Measurements from ENCODE around the gene THAP12.
A peak's percentile ranks its signal among the peaks of the same experiment; 100 is the strongest.
"Not testable (repeated sequence)": the region's sequence is repeated elsewhere in the genome, so short reads cannot be mapped to it uniquely, and the experiment has no call there.

THAP12 gene

DNA sequence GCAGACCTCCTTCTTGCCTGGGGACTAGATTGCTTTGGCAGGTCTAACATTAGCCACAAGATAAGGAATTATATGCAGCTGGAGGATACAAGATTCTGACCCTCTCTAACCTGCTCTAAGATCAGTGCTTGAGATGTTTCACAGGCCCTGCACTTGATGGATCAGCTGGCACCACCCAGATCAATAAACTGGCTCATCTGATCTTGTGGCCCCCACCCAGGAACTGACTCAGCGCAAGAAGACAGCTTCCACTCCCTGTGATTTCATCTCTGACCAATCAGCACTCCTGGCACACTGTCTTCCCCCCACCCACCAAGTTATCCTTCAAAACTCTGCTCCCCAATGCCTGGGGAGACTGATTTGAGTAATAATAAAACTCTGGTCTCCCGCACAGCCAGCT, 57.6 kb downstream of the THAP12 start:
- not testable (repeated sequence) for DNase-seq

DNA sequence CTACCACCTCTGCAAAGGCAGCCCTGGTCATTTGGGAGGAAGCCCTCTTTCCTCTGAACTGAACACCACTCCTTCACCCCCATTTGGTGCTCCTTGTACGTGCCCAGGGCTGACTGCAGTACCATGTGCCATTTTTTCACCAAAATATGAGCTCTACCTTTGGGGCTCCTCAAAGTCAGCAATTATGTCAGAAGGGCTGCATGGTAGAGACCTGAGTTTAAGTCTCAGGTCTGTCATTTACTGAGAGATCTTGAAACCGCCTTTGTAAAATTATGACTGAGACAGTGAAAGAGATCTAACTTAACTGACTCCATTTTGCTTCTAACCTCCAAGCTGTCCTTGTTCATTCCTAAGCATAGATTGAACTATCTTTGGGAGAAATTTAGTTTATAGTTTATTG, 58.0 kb downstream of the THAP12 start:
- DNase-seq: no peak

DNA sequence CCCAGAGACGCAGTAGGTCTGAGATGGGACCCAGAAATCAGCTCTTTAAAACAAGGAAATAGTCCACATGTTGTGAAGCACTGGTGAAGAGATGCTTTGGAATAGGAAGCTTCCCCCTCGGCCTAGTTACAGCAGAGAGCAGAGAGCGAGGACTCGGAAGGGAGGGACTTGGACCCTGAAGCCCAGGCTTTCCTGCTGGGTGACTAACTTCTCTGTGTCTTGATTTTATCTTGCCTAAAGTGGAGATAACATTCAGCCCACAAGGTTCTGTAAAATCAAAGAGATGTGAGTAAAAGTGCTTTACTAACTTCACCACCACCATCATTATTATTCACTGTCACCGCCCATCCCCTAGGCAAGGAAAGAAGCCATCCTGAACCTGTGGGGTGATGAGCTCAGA, 58.4 kb downstream of the THAP12 start:
- no peak for DNase-seq

DNA sequence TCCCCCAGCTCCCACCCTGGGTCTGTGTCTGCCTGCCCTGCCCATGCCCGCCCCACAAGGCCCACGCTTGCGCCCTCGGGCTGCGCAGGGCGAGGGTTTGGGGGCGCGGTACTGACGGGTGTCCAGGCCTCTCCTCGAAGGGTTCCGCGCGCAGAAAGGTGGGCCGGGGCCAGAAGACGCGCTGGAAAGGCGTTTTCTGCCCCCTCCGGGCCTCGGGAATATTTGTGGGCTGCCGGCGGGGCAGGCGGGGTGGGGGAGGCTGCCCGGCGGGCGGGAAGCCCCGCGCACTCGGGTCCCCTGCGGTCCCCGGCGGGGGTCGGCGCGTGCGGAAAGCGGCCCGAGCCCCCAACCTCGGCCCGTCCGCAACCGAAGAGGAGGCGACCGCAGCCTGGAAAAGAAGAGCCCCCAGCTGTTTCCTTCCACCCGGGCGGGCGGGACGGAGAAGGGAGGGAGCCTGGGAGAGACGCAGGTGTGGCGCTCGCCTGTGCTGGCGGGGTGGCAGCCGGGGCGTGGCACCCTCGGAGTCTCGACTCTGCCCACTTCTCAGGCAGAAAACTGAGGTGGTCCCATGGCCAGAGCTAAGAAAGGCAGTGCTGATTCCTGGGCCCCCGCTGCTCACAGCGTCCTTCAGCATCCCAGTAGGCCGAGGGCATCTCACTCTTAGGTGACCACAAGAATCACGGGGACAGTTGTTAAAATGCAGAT, 59.0 kb downstream of the THAP12 start:
- DNase-seq: no peak

DNA sequence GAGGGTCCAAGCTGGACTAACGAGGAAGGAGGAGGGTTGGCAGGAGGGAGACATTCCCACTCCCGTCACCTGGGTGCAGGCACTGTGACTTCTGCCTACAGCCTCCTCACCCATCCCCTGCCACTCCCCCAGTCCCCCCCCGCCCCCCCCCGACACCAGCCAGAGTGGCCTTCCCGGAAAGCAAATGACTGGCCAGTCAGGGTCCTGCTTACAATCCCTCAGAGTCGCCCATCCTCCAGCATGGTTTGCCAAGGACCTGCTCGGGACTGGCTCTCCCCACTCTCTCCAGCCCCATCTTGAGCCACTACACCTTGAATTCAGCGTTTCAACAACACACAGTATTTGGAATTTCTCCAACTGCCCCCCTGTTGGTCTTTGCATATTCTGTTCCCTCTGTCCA, 59.6 kb downstream of the THAP12 start:
- DNase-seq: no peak

DNA sequence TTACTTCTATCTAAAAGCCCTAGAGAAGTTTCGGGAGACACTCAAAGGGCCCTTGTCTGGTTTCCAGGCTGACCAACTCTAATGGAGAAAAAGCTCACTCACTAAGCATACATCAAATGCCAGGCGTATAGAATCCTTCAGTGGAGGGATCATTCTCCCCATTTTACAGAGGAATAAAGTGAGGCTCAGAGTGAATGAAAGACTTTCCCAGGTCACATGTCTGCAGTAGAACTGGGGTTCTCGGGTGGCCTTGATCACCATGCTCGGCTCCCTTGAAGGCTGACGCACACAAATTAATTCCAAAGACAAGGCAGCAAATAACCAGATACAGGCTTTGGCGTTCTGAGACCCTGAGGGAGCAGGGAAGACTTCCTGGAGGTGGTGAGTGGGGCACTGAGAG, 60.0 kb downstream of the THAP12 start:
- no peak for DNase-seq

DNA sequence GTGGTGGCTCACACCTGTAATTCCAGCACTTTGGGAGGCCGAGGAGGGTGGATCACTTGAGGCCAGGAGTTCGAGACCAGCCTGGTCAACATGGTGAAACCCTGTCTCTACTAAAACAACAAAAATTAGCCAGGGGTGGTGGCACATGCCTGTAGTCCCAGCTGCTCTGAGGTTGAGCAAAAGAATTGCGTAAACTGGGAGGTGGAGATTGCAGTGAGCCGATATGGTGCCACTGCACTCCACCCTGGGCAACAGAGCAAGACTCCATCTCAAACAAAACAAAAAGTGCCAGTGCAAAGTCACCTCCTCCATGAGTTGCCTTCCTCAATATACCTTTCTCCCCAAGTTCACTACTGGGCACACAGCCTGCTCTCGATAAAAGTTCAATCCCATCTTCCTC, 61.1 kb downstream of the THAP12 start:
- not testable (repeated sequence) for DNase-seq

DNA sequence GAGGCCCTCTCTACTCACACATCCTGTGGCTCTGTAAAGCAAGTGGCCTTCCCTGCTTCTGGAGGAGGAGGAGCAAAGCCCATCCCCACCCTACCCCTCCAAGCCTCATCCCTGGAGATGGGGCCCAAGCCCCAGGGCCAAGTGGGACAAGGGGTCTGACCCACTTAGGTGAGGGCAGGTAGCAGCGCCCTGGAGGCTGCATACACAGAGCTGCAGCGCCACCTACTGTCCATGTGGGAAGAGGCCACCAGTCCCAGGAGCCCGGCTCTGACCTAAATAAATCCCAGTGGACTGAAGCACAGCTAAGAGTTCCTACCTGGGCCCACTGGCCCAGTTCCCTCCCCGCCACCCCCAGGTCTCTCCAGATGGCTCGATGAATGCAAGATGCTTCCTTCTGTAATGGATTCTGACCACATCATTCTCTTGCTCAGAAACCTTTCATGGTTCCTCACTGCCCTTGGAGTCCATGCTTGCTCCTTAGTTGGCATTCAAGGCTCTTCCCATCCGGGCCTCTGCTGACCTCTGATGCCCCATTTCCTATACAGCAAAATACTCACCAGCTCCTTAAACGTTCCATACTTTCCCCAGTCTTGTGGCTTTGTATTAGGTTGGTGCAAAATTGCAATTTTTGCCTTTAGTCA, 62.1 kb downstream of the THAP12 start:
- peak; percentile 90 for DNase-seq

DNA sequence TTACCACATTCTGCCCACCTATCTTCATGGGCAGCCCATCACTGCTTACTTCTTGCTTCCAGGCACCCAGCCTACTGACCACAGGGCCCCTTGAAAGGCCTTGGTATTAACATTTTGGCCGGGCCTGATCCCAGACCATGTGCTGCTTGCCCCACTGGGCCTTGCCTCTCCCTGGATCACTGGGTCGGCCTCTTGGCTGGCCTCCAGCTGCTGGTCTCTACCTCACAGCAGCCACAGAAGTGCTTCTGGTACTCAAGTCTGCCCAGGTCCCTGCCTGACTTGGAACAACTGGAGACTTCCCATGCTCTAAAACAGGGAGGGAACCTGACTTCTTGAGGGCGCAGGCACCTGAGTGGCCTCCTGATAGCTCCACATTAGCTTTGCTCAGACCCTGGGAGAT, 63.6 kb downstream of the THAP12 start:
- no peak for DNase-seq

DNA sequence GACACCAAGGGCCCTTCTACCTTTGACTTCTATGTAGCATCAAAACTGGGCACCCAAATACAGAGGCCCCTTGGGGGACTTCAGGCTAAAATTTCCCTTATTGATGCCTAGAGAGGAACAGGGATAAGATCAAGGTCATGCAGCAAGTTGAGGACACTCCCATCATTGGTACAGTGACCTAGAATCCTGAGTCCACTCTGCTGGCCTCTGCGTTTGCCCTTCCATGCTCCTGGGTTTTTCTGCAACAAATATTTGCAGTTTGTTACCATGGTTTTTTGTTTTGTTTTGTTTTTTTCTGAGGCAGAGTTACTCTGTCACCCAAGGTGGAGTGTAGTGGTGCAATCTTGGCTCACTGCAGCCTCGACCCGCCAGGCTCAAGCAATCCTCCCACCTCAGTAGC, 64.2 kb downstream of the THAP12 start:
- DNase-seq: no peak

DNA sequence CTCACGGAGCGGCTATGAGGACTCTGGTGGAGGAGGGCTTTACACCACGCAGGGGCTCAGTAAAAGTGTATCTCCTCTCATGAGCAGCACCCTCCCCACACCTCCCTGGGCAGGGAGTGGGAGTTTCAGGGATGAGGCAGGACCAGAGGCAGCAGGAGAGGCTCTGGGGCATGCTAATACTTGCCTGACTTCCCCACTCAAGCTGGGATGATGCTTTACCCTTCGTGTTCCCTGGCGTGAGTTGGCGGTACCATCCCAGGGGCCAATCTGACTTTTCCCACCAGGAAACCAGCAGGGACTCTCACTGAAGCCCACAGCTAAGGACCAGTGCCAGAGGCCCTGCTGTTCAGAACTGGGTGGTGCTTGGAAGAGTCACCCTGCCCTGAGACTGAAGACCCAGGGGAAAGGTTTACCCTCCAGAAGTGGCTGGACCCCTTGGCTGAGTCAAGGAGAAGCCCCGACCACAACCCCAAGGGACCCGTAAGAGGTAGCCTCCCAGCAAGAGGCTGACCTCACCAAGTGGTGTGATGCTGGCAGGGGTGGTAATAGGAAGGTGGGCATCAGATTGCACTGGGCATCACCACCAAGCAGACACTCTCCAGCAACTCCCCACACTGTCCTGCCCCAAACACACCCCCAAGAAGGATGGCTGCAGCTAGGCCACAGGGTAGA, 65.6 kb downstream of the THAP12 start:
- no peak for DNase-seq

DNA sequence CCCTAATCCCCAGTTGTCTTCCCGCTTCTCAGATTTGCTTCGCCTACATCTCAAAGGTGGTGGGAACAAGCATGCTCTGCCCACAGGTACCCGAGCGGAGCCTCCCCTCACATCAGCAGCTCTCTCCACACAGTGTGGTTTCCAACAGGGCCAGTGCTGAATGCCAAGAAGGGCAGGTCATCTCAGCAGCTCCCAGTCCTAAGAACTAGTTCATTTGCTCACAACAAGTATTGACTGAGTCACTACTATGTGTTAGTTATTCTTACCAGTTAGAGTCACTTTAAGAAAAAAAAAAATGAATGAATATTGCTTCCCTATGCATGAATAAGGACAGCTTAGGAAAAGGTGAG, 66.2 kb downstream of the THAP12 start:
- DNase-seq: no peak

DNA sequence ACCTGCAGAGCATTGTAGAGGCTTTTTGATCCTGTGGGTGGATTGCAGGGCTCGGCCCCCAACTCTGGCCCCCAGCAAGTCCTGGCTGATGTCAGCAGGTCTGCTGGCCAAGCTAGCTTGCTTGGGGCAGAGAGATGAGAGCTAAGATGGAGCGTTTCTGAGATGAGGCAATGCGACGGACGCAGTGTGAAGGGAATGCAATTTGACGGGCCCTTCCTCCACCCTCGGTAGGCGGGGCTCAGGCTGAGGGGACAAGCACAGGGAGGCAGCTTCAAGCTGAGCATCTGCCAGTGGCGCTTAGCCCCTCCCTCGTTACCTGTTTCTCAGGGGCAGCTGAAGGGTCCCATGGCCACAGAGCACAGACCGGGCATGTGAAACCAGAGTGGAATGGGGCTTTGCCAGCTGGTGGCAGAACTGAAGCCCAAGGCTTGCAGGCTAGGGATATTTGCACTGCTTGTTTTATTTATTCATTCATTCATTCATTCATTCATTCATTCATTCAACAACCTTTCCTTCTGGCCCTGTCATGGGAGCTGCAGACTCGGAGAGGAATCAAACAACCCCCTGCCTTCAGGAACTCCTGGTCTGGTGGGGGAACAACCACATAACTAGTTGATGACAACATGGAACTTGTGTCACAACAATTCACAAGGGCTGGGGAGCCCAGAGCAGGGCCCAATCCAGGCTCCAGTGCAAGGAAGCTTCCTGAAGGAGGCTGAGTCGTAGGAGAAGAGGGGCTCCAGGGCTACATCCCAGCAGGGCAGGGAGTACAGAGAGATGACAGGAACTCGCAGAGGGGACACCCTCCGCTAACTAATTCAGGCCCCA, 66.8 kb downstream of the THAP12 start:
- DNase-seq: no peak

DNA sequence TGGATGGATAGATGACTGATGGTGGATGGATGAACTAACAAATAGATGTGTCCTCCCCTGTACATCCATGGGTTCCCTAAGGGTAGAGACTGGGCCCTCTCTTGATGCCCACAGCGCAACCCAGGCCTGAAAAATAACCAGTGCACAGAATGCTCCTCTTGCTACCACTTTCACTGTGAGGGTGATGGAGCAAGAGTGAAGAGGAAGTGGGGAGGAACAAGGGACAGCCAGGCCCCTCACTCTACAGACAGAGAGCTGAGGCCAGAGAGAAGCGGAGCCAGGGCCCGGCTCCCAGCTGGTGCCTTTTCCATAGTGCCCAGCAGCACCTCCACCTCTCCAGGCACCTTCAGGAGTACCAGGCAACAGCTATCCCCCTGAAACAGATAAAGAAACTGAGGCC, 67.7 kb downstream of the THAP12 start:
- no peak for DNase-seq

DNA sequence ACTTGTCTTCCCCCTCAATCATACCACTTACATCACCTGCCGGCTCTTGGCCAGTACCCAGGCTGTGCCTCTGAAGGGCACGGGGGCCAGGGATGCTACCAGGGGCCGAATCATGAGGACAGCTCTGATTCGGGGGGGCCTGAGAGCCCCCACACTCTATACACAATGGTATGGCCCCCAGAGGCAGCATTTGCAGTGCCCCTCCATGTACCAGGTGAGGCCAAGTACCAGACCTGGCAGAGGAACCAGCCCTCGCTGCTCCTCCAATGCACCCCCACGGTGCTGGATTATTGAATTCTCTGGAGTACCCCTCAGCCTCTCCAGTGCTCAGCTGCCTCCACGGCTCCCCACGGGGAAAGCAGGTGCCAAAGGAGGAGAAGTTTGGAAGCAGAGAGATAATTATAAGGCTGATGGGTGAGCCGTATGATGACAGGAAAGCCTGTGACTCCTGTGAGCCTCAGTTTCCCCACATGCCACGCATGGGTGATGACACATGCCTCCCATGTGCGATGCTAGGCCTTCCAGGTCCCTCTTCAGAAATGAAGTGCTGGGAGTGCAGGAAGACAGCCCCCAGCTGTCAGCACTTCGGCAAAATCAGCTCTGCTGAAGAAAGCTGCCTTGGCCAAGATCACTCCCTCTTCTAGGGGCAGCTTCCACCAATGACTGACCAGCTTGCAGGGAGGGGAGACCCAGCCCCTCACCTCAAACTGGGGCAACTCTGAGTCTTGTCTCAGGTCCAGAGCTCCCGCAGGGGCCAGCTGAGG, 69.9 kb downstream of the THAP12 start:
- DNase-seq: no peak

DNA sequence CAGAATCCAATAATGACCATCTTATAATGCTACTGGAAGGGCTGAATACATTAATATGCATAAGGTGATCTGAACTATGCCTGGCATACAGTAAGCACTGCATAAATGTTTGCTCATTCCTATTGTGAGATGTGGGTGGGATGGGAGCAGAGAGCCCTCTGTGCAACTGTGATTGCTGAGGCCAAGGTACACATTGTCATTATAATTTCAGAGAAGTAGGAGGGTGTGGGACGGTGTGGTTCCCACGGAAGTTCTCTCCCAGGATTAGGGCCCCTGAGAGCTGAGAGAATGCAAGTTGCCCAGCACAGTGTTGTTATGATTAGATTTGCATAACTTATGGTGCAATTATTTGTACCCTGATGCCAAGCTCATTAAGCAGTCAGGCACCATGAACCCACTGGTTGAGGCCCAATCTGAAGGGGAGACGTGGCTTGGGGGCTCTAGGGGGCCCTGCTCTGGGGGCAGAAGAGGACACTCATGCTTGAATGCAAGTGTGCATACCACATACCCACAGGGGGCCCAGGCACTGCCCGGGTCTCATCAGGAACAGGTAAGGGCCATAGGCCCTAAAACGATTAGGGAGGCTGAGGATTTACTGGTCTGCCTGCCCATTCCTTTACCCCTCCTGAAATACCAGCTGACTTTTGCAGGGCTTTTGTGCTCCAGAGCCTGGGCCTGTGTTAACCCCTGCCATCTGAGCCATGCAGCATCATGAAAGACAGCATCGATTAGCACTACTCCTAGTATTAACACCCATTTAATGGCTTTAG, 72.8 kb downstream of the THAP12 start:
- DNase-seq: no peak

DNA sequence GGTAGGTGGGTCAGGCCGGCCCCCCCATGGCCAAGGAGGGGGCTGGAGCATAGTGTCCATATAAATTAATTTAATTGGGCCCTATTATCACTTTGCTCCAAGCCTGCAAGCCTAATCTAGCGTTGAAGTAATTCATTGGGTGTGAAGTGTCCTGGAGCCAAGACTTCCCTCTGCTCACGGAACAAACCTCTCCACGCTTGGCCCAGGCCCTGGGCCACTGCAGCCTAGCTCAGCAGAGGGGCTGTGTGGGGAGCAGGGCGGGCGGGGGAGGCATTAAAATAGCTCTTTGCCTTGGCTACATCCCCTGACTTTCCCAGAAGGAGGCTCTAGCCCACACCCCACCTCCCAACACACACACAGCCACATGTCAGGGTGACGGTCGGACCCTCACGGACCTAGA, 73.5 kb downstream of the THAP12 start:
- DNase-seq: no peak

DNA sequence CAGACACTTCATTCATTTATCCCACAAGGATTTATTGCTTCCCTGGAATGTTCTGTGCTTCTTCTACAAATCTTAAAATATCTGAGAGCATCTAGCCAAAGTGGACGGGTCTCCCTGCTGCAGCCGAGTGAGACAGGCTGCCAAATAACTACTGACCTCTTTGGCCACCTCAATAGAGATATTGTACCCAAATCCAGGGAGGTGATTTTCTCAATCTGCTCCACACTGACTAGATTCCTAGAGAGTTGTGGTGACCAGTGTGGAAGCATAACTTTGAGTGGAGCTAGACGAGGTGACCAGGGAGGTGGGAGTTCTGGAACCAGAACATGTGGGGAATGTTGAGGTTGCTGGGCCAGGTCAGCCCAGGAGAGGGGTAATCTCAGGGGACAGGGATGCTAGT, 77.5 kb downstream of the THAP12 start:
- no peak for DNase-seq

DNA sequence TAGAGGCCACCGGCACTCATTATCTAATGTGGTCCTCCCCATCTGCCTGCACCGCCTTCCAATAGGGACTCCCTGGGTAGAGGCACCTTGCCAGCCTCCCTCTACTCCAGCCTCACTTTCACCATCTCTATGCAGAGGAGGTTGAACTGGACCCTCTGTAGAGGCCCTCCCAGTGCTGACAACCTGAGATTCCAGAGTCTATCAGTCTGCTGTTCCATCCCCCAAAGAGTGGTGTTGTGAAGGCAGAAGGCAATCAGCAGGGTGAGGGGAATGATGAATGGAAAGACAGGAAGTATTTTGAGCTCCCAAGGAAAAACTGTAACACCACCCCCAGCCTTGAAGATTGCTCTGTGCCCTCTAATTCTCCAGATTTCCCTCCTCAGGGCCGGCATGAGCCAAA, 77.9 kb downstream of the THAP12 start:
- DNase-seq: no peak

All from stimulated activated CD4-positive, alpha-beta T cell treated with anti-CD3 and anti-CD28 coated beads, Interleukin-2, amount 100 ng/mL, for 24 hours (primary cell).